GM10266 (cell line): Measurements from ENCODE around the gene TOM1.

Source experiments
- DNase-seq: peaks from one replicate; pipeline ENCODE4 v3.0.0; 2012; ENCODE audit errors: extremely low spot score
- CTCF ChIP-seq: IDR thresholded peaks from 2 replicates; pipeline ENCODE4 v1.5.1; 2012; ENCODE audit warnings: mild to moderate bottlenecking, low read depth; ENCODE audit not compliant: control insufficient read depth, insufficient read depth; ENCODE audit errors: missing control alignments

Gene TOM1

GRCh38 chr22:35348026-35348590 is 48.4 kb downstream of the TOM1 start:
- no peak for DNase-seq
- no peak for TF ChIP-seq CTCF

- no peak for DNase-seq
These were observed 49.0 kb downstream of the TOM1 start for GRCh38 chr22:35348703-35349102.

GRCh38 chr22:35349368-35349703 is 49.6 kb downstream of the TOM1 start:
- no peak for TF ChIP-seq CTCF
- DNase-seq, result no peak

More at GRCh38 chr22:35348703-35349102, 49.0 kb downstream of the TOM1 start:
- no peak for TF ChIP-seq CTCF

- no peak for DNase-seq
- TF ChIP-seq CTCF, result no peak
These were observed 50.2 kb downstream of the TOM1 start for GRCh38 chr22:35349704-35350538.

- TF ChIP-seq CTCF, result peak; percentile 94
- peak; percentile 93 for DNase-seq
These were observed 51.1 kb downstream of the TOM1 start for GRCh38 chr22:35350539-35351503.

- TF ChIP-seq CTCF, result peak; percentile 64
- peak; percentile 53 for DNase-seq
These were observed 52.8 kb downstream of the TOM1 start for GRCh38 chr22:35352214-35353111.
